GM23248 (cell line): Measurements from ENCODE around the gene SPEF2. TPM values are rescaled to one million over a fixed set of nuclear protein-coding genes. Genes with fewer than 3 reads are reported as not detected.
A peak's percentile ranks its signal among the peaks of the same experiment; 100 is the strongest.

ENCODE experiments used
- DNase-seq: peaks from one replicate; pipeline ENCODE4 v3.0.0-alpha.2; 2015
- H2AFZ ChIP-seq: fragments of 200-600 bp; sonication (generic); 2 replicates; pipeline ENCODE4 v1.6.1; 2016; ENCODE audit warnings: antibody characterized with exemption
- H3F3A ChIP-seq: fragments of 200-600 bp; sonication (generic); 2 replicates; pipeline ENCODE4 v1.6.1; 2016; ENCODE audit warnings: mild to moderate bottlenecking, antibody characterized with exemption, mixed run types; ENCODE audit not compliant: insufficient read depth
- H3K27ac ChIP-seq: fragments of 200-600 bp; sonication (generic); 2 replicates; pipeline ENCODE4 v1.5.1; 2016; ENCODE audit warnings: mild to moderate bottlenecking
- H3K27me3 ChIP-seq: fragments of 200-600 bp; sonication (generic); replicated peaks from 2 replicates; pipeline ENCODE4 v1.6.1; 2016; ENCODE audit warnings: mild to moderate bottlenecking; ENCODE audit not compliant: insufficient read depth
- H3K36me3 ChIP-seq: fragments of 200-600 bp; sonication (generic); 2 replicates; pipeline ENCODE4 v1.6.1; 2016; ENCODE audit warnings: low read depth, mild to moderate bottlenecking
- H3K4me1 ChIP-seq: fragments of 200-600 bp; sonication (generic); 2 replicates; pipeline ENCODE4 v1.6.1; 2016; ENCODE audit warnings: mild to moderate bottlenecking; ENCODE audit not compliant: insufficient read depth
- H3K4me2 ChIP-seq: fragments of 200-600 bp; sonication (generic); one replicate; pipeline ENCODE4 v1.6.1; 2016; ENCODE audit warnings: mild to moderate bottlenecking; ENCODE audit not compliant: unreplicated experiment
- H3K4me3 ChIP-seq: fragments of 200-600 bp; sonication (generic); 2 replicates; pipeline ENCODE4 v1.5.1; 2016; ENCODE audit warnings: mild to moderate bottlenecking
- H3K79me2 ChIP-seq: fragments of 200-600 bp; sonication (generic); 2 replicates; pipeline ENCODE4 v1.6.1; 2016; ENCODE audit warnings: mild to moderate bottlenecking; ENCODE audit not compliant: insufficient read depth
- H3K9ac ChIP-seq: fragments of 200-600 bp; sonication (generic); 2 replicates; pipeline ENCODE4 v1.6.1; 2016; ENCODE audit warnings: mild to moderate bottlenecking
- H3K9me2 ChIP-seq: fragments of 200-600 bp; sonication (generic); 2 replicates; pipeline ENCODE4 v1.6.1; 2016; ENCODE audit warnings: mixed run types, mild to moderate bottlenecking, moderate library complexity; ENCODE audit not compliant: insufficient read depth
- H3K9me3 ChIP-seq: fragments of 200-600 bp; sonication (generic); one replicate; pipeline ENCODE4 v1.6.1; 2017; ENCODE audit warnings: low read depth
- H4K20me1 ChIP-seq: fragments of 200-600 bp; sonication (generic); 2 replicates; pipeline ENCODE4 v1.6.0; 2016; ENCODE audit not compliant: insufficient read depth
- EZH2 ChIP-seq: fragments of 200-600 bp; sonication (generic); IDR thresholded peaks from 2 replicates; pipeline ENCODE4 v1.6.1; 2018; ENCODE audit warnings: antibody characterized with exemption, mild to moderate bottlenecking; ENCODE audit not compliant: insufficient read depth, poor library complexity, severe bottlenecking
- EZH2phosphoT487 ChIP-seq: fragments of 200-600 bp; sonication (generic); IDR thresholded peaks from 2 replicates; pipeline ENCODE4 v1.6.1; 2018; ENCODE audit warnings: antibody characterized with exemption, moderate library complexity, mild to moderate bottlenecking, low read depth; ENCODE audit not compliant: insufficient read depth
- WGBS, 2 experiments: methylation state at CpG; one replicate each; pipeline ENCODE4 v1.1.6; 2015 to 2017; ENCODE audit warnings: low lambda C conversion rate in 2 of 2, low coverage in 1 of 2; ENCODE audit errors: missing lambda C conversion rate in 2 of 2; 5-methylcytosine and 5-hydroxymethylcytosine counted together
- in situ Hi-C: fragments of 300-500 bp; cut with MboI; formaldehyde crosslinking; loops from 2 replicates; pipeline ENCODE4 v1.15.0; 2020
- polyA plus RNA-seq: library from polyadenylated mRNA; unstranded; fragments of >200 nt; fragmentation: Nextera tagmentation; extraction: Ambion mirVana; gene quantifications from 2 replicates; pipeline ENCODE4 v1.2.1, GENCODE V29; 2016
- total RNA-seq: library from RNA; depleted of rRNA; stranded (reverse); fragments of >200 nt; shearing (Covaris generic); gene quantifications from 2 replicates; pipeline ENCODE4 v1.2.3, GENCODE V29; 2014

The SPEF2 gene
- total and polyA plus RNA-seq, 2 experiments from 2014 or later = 5.3 to 6.7 TPM

- H3F3A ChIP-seq = no peaks in the 10 kb centered on the region
- H3K79me2 ChIP-seq = no peaks in the 10 kb centered on the region
- H3K4me3 ChIP-seq = no peak overlapping the region
- no peaks in the 10 kb centered on the region for H4K20me1 ChIP-seq
- WGBS, 2 experiments = 100% methylated on average over 1 of the region's 1 CpG
- DNase-seq = no peak
- H3K27me3 ChIP-seq = no peaks in the 10 kb centered on the region
- H3K36me3 ChIP-seq = no peaks in the 10 kb centered on the region
- H3K9ac ChIP-seq = no peak overlapping the region
- no peak overlapping the region for H3K4me2 ChIP-seq
- no peak overlapping the region for H3K27ac ChIP-seq
- H3K9me2 ChIP-seq = no peaks in the 10 kb centered on the region
- H3K9me3 ChIP-seq = no peaks in the 10 kb centered on the region
- in situ Hi-C loops = no loop called here
- TF ChIP-seq EZH2phosphoT487 (no peak), EZH2 (no peak)
- H2AFZ ChIP-seq = no peak overlapping the region
- peaks cover 19% of the 10 kb centered on the region for H3K4me1 ChIP-seq
These were observed 165.9 kb downstream of the SPEF2 start for GRCh38 chr5:35783551-35783950.

GRCh38 chr5:35785601-35786085, 168.0 kb downstream of the SPEF2 start:
- peaks cover 9% of the 10 kb centered on the region; the same call in 1 of the 2 replicates for H3F3A ChIP-seq
- H4K20me1 ChIP-seq = no peaks in the 10 kb centered on the region
- no peaks in the 10 kb centered on the region for H3K9me3 ChIP-seq
- in situ Hi-C loops = no loop called here
- H3K27ac ChIP-seq = no peak overlapping the region
- H3K79me2 ChIP-seq = no peaks in the 10 kb centered on the region
- no peak overlapping the region for H3K4me2 ChIP-seq
- peaks cover 31% of the 10 kb centered on the region for H3K4me1 ChIP-seq
- TF ChIP-seq EZH2 (no peak), EZH2phosphoT487 (no peak)
- no peaks in the 10 kb centered on the region for H3K36me3 ChIP-seq
- no peak overlapping the region for H2AFZ ChIP-seq
- H3K9ac ChIP-seq = no peak overlapping the region
- no peak overlapping the region for H3K4me3 ChIP-seq
- no peak for DNase-seq
- no peaks in the 10 kb centered on the region for H3K9me2 ChIP-seq
- no peaks in the 10 kb centered on the region for H3K27me3 ChIP-seq
- WGBS, 2 experiments = 94 to 95% methylated on average over 4 of the region's 4 CpGs

GRCh38 chr5:35788724-35789123, 171.1 kb downstream of the SPEF2 start:
- no peak overlapping the region for H3K27ac ChIP-seq
- H3K9ac ChIP-seq = no peak overlapping the region
- peaks cover 5% of the 10 kb centered on the region; the same call in 1 of the 2 replicates for H3K9me2 ChIP-seq
- no peaks in the 10 kb centered on the region for H3K79me2 ChIP-seq
- no peaks in the 10 kb centered on the region for H4K20me1 ChIP-seq
- no peaks in the 10 kb centered on the region for H3K36me3 ChIP-seq
- no peak for DNase-seq
- H3F3A ChIP-seq = peaks cover 9% of the 10 kb centered on the region; the same call in 1 of the 2 replicates
- H3K4me3 ChIP-seq = no peak overlapping the region
- TF ChIP-seq EZH2 = no peak
- TF ChIP-seq EZH2phosphoT487 = no peak
- no peaks in the 10 kb centered on the region for H3K9me3 ChIP-seq
- no peak overlapping the region for H3K4me2 ChIP-seq
- 96% methylated on average over 4 of the region's 4 CpGs for WGBS, 2 experiments
- H3K27me3 ChIP-seq = no peaks in the 10 kb centered on the region
- no peak overlapping the region for H2AFZ ChIP-seq
- H3K4me1 ChIP-seq = peaks cover 24% of the 10 kb centered on the region
- in situ Hi-C loops = no loop called here

- peak; percentile 73 for DNase-seq
- H3K9ac ChIP-seq = no peak overlapping the region
- no peaks in the 10 kb centered on the region for H3K9me3 ChIP-seq
- H3K9me2 ChIP-seq = peaks cover 5% of the 10 kb centered on the region; the same call in 1 of the 2 replicates
- H3K4me3 ChIP-seq = 0 out of 2 replicates have a peak overlapping the region, but pooled peaks have one; percentile 5
- peaks cover 9% of the 10 kb centered on the region; the same call in 1 of the 2 replicates for H3F3A ChIP-seq
- TF ChIP-seq EZH2 (no peak), EZH2phosphoT487 (no peak)
- WGBS, 2 experiments = 15 to 20% methylated on average over 4 of the region's 4 CpGs
- H4K20me1 ChIP-seq = no peaks in the 10 kb centered on the region
- peak overlapping the region; percentile 50 for H3K27ac ChIP-seq
- H2AFZ ChIP-seq = peak overlapping the region; percentile 29; the same call in 1 of the 2 replicates
- no peaks in the 10 kb centered on the region for H3K79me2 ChIP-seq
- H3K4me1 ChIP-seq = peaks cover 24% of the 10 kb centered on the region
- H3K4me2 ChIP-seq = peak overlapping the region; percentile 29
- in situ Hi-C loops = no loop called here
- H3K36me3 ChIP-seq = no peaks in the 10 kb centered on the region
- H3K27me3 ChIP-seq = no peaks in the 10 kb centered on the region
These were observed 172.2 kb downstream of the SPEF2 start for GRCh38 chr5:35789732-35790456.
